Measurements from ENCODE around the gene ARFIP1. TPM values are rescaled to one million over a fixed set of nuclear protein-coding genes. Genes with fewer than 3 reads are reported as not detected.

ARFIP1 gene
- polyA plus RNA-seq, 1 donor from 2014 or later, result 35.1 TPM

DNA sequence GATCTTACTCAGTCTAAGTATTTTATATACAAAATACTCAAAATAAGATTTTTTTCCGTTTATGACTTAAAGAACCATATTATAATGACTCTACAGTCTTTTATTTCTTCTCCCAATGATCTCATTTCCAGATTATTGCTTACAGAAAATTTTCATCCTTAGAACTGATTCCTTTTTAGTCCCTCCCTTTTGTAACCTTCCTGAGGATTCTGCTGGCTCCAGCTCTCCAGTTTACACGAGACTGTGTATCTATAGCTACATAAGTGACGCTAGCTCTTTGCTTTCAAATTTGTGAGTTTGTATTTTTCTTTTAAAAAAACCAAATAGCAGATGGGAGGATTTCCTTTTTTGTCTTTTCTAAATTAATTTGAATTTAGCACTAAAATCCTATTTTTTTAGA, 180.3 kb downstream of the ARFIP1 start:
- H3K4me3 ChIP-seq (ENCODE audit: low read length), result no peak overlapping the region
- no peak overlapping the region for H2AFZ ChIP-seq (ENCODE audit: low read depth, low read length)
- H3K27ac ChIP-seq (ENCODE audit: low read length), result no peak overlapping the region
- no peaks in the 10 kb centered on the region for H3K9me2 ChIP-seq (ENCODE audit: insufficient read depth, low read length)
- no peaks in the 10 kb centered on the region for H3F3A ChIP-seq (ENCODE audit: insufficient read depth, low read length, poor library complexity, severe bottlenecking)
- H3K79me2 ChIP-seq (replicated peaks; ENCODE audit: insufficient read depth, low read length), result no peaks in the 10 kb centered on the region
- H3K9me3 ChIP-seq (ENCODE audit: low read length), result no peaks in the 10 kb centered on the region
- no peaks in the 10 kb centered on the region for H4K20me1 ChIP-seq (ENCODE audit: insufficient read depth)
- H3K27me3 ChIP-seq (ENCODE audit: insufficient read depth, low read depth, low read length), result no peaks in the 10 kb centered on the region
- TF ChIP-seq REST (IDR thresholded peaks at IDR 0.05; ENCODE audit: borderline replicate concordance) (no peak), RAD21 (conservative IDR thresholded peaks at IDR 0.05) (no peak), TAF1 (IDR thresholded peaks at IDR 0.05; ENCODE audit: low read depth) (no peak), CTCF (IDR thresholded peaks at IDR 0.05; ENCODE audit: poor library complexity, severe bottlenecking) (no peak)
- no peak overlapping the region for H3K9ac ChIP-seq (ENCODE audit: low read length)
- H3K36me3 ChIP-seq (ENCODE audit: insufficient read depth, low read length), result no peaks in the 10 kb centered on the region
- H3K4me2 ChIP-seq (ENCODE audit: low read length), result no peak overlapping the region

DNA sequence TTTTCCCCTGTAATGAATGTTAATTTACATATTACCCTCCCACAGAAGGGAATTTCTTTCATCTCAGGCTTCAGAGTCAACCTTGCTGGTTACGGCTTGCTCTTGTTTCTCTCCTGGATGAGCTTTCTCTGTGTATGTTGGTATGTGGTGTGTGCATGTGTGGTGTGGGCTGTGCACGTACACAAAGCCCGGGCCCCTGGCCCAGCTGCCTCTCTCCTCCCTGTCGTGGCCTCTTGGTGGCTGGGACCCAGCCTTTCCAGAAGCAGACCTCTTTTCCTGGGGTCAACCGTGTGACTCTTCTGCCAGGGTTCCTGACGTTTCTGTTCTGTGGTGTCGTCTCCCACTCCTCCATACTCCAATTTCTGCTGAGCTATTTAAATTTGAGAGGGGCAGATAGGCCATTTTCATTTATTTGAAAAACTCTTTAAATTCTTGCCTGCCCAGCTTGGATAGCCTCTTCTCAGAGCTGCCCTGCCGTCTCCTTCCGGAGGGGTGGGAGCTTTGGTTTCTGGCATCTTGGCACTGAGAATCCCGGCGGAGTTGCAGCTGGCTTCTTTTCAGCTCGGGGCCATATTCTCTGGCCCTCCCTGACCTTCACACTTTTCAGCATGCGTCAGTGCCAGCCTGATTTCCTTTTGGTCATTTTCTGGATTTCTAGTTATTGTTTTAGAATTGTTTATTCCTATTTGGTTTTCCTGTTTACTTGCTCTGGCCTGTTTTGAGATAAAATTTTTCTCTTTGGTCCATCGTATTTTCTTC, 181.4 kb downstream of the ARFIP1 start:
- no peaks in the 10 kb centered on the region for H3K79me2 ChIP-seq (replicated peaks; ENCODE audit: insufficient read depth, low read length)
- no peaks in the 10 kb centered on the region for H3K9me2 ChIP-seq (ENCODE audit: insufficient read depth, low read length)
- TF ChIP-seq EZH2 (IDR thresholded peaks at IDR 0.05; ENCODE audit: borderline replicate concordance, insufficient read depth, low read length, poor library complexity, severe bottlenecking) (no peak), MXI1 (conservative IDR thresholded peaks at IDR 0.05; ENCODE audit: poor library complexity, severe bottlenecking) (no peak), REST (IDR thresholded peaks at IDR 0.05; ENCODE audit: borderline replicate concordance) (no peak), POLR2AphosphoS5 (IDR thresholded peaks at IDR 0.05) (no peak), RAD21 (conservative IDR thresholded peaks at IDR 0.05) (no peak), EP300 (conservative IDR thresholded peaks at IDR 0.05; ENCODE audit: poor library complexity, severe bottlenecking) (no peak), CTCF (IDR thresholded peaks at IDR 0.05; ENCODE audit: poor library complexity, severe bottlenecking) (no peak), TAF1 (IDR thresholded peaks at IDR 0.05; ENCODE audit: low read depth) (no peak), SMC3 (conservative IDR thresholded peaks at IDR 0.05; ENCODE audit: poor library complexity) (no peak)
- H3K4me3 ChIP-seq (ENCODE audit: low read length), result no peak overlapping the region
- H2AFZ ChIP-seq (ENCODE audit: low read depth, low read length), result no peak overlapping the region
- H3K27ac ChIP-seq (ENCODE audit: low read length), result no peak overlapping the region
- no peaks in the 10 kb centered on the region for H3K36me3 ChIP-seq (ENCODE audit: insufficient read depth, low read length)
- H3K9me3 ChIP-seq (ENCODE audit: low read length), result no peaks in the 10 kb centered on the region
- no peaks in the 10 kb centered on the region for H3F3A ChIP-seq (ENCODE audit: insufficient read depth, low read length, poor library complexity, severe bottlenecking)
- H3K9ac ChIP-seq (ENCODE audit: low read length), result no peak overlapping the region
- no peak overlapping the region for H3K4me2 ChIP-seq (ENCODE audit: low read length)
- H4K20me1 ChIP-seq (ENCODE audit: insufficient read depth), result no peaks in the 10 kb centered on the region
- H3K27me3 ChIP-seq (ENCODE audit: insufficient read depth, low read depth, low read length), result no peaks in the 10 kb centered on the region
